Measurements from ENCODE around the gene DECR2.
"Not testable (repeated sequence)": the region's sequence is repeated elsewhere in the genome, so short reads cannot be mapped to it uniquely, and the experiment has no call there.

Gene DECR2

DNA sequence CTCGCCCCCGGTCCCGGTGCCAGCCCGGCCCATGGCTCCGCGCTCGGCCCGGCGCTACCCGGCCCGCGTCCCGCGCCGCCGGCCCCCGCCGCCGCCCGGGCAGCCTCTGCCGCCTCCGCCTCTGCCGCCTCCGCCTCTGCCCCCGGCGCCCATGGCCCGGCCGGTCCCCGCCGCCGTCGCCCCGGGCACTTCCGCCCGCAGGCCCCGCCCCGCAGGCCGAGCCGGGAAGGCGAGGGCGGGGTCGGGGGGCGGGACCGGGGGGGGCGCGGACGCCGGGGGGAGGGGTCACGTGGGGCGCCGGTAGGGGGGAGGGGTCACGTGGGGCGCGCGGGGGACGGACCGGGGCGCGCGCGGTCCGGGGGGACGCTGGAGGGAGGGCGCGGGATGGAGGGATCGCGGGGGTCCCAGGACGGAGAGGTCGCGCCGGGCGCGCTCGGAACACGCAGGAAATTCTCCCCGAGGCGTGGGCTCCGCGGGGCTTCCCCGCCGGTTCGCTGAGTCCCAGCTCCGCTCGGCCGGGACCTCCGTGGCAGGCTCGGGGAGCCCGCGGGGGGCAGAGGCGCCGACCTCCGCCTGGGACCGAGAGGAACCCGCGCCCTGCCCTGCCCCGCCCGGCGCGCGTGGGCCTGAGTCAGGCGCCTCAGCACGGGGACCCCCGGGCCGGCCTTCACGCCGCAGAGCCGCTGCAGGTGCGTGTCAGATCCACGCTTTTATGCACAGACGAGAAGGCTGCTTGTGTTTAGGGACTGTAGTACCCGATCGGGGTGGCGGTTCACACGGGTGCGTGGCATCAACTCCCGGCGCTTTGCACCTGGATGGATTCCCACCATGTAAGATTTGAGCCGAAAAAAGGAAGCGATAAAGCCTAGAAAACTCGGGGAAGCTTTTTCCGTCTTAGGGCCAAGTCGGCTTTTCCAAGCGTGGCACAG, 19.6 kb upstream of the DECR2 start, which contains the start of gene PGAP6:
TSS of gene PGAP6 (minus strand) at position 190 of the 929 bp plus-strand sequence. CDS start at position 33, 157 bp downstream.
- TF ChIP-seq, protein P1, sequence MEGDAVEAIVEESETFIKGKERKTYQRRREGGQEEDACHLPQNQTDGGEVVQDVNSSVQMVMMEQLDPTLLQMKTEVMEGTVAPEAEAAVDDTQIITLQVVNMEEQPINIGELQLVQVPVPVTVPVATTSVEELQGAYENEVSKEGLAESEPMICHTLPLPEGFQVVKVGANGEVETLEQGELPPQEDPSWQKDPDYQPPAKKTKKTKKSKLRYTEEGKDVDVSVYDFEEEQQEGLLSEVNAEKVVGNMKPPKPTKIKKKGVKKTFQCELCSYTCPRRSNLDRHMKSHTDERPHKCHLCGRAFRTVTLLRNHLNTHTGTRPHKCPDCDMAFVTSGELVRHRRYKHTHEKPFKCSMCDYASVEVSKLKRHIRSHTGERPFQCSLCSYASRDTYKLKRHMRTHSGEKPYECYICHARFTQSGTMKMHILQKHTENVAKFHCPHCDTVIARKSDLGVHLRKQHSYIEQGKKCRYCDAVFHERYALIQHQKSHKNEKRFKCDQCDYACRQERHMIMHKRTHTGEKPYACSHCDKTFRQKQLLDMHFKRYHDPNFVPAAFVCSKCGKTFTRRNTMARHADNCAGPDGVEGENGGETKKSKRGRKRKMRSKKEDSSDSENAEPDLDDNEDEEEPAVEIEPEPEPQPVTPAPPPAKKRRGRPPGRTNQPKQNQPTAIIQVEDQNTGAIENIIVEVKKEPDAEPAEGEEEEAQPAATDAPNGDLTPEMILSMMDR (conservative IDR thresholded peaks at IDR 0.05; ENCODE audit: low read depth, low read length): no peak
- peak within 1 kb of the TSS; percentile 72 for H3K4me3 ChIP-seq (ENCODE audit: low read length)
- no peak for DNase-seq (ENCODE audit: low read depth)

DNA sequence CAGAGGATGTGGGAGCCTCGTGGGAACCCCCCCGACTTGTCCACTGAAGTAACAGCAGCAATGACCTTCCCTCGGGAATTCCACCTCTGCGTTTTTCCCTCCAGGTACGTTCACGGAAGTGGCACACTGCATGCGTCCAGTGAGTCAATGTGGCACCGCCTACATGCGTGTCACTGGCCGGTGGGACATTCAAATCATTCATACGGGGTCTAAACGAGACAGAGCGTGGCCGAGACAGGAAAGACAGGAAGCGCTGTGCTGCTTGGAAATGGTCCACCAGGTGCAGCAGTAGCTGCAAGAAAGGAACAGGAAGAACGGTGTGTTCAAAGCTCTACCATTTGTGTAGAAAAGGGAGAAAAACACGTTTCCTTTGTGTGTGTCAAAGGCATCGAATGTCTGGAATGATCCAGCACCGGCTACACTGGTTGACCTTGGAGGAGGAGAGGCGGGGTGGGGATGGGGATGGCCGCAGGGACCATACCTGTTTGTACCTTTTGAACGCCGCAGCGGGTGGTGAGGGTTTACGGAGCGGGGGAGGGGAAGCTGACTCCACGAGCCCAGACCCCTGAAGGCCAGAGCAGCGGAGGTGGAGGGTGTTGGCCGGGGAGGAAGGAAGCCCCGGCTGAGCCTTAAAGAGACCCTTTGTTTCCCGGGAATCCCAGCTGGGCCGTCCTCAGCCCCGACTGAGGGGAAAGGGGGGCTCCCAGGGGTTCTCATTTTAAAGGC, 18.2 kb upstream of the DECR2 start:
- peak overlapping the region; percentile 65 for H3K4me3 ChIP-seq (ENCODE audit: low read length)
- TF ChIP-seq, protein P1 (conservative IDR thresholded peaks at IDR 0.05; ENCODE audit: low read depth, low read length): no peak
- DNase-seq (ENCODE audit: low read depth): no peak

DNA sequence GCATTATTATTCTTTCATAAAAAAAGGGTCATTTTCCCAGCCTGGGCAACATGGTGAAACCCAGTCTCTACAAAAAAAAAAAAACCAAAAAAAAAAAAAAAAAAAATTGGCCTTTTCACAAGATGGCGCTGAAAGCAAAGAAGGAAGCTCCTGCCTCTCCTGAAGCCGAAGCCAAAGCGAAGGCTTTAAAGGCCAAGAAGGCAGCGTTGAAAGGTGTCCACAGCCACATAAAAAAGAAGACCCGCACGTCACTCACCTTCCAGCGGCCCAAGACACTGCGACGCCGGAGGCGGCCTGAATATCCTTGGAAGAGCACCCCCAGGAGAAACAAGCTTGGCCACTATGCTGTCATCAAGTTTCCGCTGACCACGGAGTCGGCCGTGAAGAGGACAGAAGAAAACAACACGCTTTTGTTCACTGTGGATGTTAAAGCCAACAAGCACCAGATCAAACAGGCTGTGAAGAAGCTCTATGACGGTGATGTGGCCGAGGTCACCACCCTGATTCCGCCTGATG, 15.0 kb upstream of the DECR2 start:
- TF ChIP-seq, protein P1 (conservative IDR thresholded peaks at IDR 0.05; ENCODE audit: low read depth, low read length): no peak
- no peak overlapping the region for H3K4me3 ChIP-seq (ENCODE audit: low read length)
- no peak for DNase-seq (ENCODE audit: low read depth)

DNA sequence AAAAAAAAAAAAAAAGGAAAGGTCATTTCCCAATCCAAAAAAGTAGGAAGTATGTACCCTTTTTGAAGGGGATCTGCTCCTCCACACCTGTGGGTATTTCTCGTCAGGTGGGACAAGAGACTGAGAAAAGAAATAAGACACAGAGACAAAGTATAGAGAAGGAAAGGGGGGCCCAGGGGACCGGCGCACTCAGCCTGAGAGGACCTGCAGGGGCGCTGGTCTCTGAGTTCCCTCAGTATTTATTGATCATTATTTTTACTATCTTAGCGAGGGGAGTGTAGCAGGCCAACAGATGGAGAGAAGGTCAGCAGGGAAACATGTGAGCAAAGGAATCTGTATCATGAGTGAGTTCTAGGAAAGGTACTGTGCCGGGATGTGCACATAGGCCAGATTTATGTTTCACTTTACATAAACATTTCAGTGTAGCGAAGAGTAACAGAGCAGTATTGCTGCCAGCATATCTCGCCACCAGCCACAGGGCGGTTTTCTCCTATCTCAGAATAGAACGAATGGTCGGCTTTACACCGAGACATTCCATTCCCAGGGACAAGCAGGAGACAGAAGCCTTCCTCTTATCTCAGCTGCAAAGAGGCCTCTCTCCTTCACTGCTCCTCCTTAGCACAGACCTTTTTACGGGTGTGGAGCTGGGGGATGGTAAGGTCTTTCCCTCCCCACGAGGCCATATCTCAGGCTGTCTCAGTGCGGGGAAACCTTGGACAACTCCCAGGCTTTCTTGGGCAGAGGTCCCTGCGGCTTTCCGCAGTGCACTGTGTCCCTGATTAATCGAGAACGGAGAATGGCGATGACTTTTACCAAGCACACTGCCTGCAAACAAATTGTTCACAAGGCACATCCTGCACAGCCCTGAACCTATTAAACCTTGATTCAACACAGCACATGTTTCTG, 13.7 kb upstream of the DECR2 start:
- DNase-seq (ENCODE audit: low read depth); H3K4me3 ChIP-seq (ENCODE audit: low read length): not testable (repeated sequence)
- TF ChIP-seq, protein P1 (conservative IDR thresholded peaks at IDR 0.05; ENCODE audit: low read depth, low read length): peak; percentile 26

DNA sequence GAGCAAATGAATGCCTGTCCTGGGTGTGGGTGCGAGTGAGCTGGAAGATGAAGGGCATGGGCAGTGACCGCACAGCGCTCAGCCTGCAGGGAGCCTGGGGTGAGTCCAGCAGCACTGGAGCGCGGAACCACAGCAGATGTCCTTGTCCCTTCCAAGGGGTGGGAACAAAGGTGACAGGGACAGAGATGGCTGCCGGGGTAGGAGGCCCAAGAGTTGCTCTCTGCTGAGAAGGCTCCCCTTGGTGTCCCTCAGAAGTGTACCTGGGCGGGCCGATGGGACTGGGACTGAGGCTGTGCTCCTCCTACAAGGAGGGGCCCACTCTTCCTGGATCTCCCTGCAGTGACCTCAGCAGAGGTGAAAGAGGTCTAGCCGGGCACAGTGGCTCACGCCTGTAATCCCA, 12.3 kb upstream of the DECR2 start:
- DNase-seq (ENCODE audit: low read depth): no peak
- no peak overlapping the region for H3K4me3 ChIP-seq (ENCODE audit: low read length)
- TF ChIP-seq, protein P1 (conservative IDR thresholded peaks at IDR 0.05; ENCODE audit: low read depth, low read length): no peak

DNA sequence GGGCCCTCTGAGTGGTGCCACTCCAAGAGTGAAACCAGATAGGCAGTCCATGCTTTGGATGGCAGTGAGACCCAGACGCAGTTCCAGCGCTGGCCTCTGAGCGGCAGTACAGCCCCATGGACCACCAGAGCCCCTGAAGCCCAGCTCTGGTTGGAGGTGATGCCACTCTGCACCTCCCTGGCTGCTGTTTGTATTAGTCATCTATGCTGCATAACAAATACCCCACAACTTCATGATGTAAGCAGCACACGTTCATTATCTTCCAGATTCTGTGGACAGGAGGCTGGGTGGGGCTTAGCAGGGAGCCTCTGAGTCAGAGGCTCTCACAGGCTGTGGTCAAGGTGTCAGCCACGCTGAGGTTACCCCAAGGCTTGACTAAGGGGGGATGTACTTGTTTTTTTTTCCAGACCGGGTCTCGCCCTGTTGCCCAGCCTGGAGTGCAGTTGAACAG, 9.8 kb upstream of the DECR2 start:
- TF ChIP-seq, protein P1 (conservative IDR thresholded peaks at IDR 0.05; ENCODE audit: low read depth, low read length): peak; percentile 88
- no peak for DNase-seq (ENCODE audit: low read depth)
- no peak overlapping the region for H3K4me3 ChIP-seq (ENCODE audit: low read length)
